Thymus (tissue), 11 donors: ENCODE measurements around the gene AFF3. TPM values are rescaled to one million over a fixed set of nuclear protein-coding genes. Genes with fewer than 3 reads are reported as not detected.

Source experiments
- DNase-seq, 9 donors: peaks; one replicate each; pipeline ENCODE4 v3.0.0-alpha.2; 2013; ENCODE audit warnings: low spot score in 9 of 9, low read depth in 6 of 9, missing footprints in 1 of 9
- H3K27ac ChIP-seq, 2 donors: one replicate each; pipeline ENCODE4 v1.5.1; 2013; ENCODE audit warnings: control low read depth in 1 of 2, low read depth in 1 of 2, low read length in 1 of 2, mild to moderate bottlenecking in 1 of 2, moderate library complexity in 1 of 2
- H3K27me3 ChIP-seq, 2 donors: one replicate each; pipeline ENCODE4 v1.5.1; 2013; ENCODE audit warnings: low read length in 1 of 2; ENCODE audit not compliant: control insufficient read depth in 2 of 2, insufficient read depth in 1 of 2
- H3K36me3 ChIP-seq, 2 donors: one replicate each; pipeline ENCODE4 v1.5.1; 2013; ENCODE audit warnings: low read length in 1 of 2, mild to moderate bottlenecking in 1 of 2, moderate library complexity in 1 of 2; ENCODE audit not compliant: control insufficient read depth in 2 of 2, insufficient read depth in 2 of 2
- H3K4me1 ChIP-seq, 2 donors: one replicate each; pipeline ENCODE4 v1.5.1; 2013; ENCODE audit warnings: low read length in 2 of 2; ENCODE audit not compliant: control insufficient read depth in 2 of 2, insufficient read depth in 2 of 2
- H3K4me3 ChIP-seq, 2 donors: one replicate each; pipeline ENCODE4 v1.5.1; 2013; ENCODE audit warnings: low read length in 2 of 2, control low read depth in 1 of 2, mild to moderate bottlenecking in 1 of 2
- H3K9me3 ChIP-seq, 2 donors: one replicate each; pipeline ENCODE4 v1.5.1; 2013; ENCODE audit warnings: low read length in 1 of 2, mild to moderate bottlenecking in 1 of 2; ENCODE audit not compliant: control insufficient read depth in 2 of 2, insufficient read depth in 1 of 2
- whole genome bisulfite sequencing: extraction: QIAGEN DNeasy Blood & Tissue Kit; methylation state at CpG from one replicate; pipeline ENCODE4 v1.1.7; 2013; 5-methylcytosine and 5-hydroxymethylcytosine counted together
- polyA plus RNA-seq: library from polyadenylated mRNA; stranded (reverse); fragments of 200-250 nt; gene quantifications from one replicate; pipeline ENCODE4 v1.2.3, GENCODE V29; 2013
- total RNA-seq: library from RNA; stranded (reverse); fragments of 120-200 nt; gene quantifications from one replicate; pipeline ENCODE4 v1.2.4, GENCODE V29; 2013
- donor health status: healthy.

AFF3 gene
- total and polyA plus RNA-seq, 2 donors = 5.3 to 9.7 TPM

- H3K4me3 ChIP-seq = no peak overlapping the region
Measured at GRCh38 chr2:100072503-100072902, 69.9 kb downstream of the AFF3 start.

DNA sequence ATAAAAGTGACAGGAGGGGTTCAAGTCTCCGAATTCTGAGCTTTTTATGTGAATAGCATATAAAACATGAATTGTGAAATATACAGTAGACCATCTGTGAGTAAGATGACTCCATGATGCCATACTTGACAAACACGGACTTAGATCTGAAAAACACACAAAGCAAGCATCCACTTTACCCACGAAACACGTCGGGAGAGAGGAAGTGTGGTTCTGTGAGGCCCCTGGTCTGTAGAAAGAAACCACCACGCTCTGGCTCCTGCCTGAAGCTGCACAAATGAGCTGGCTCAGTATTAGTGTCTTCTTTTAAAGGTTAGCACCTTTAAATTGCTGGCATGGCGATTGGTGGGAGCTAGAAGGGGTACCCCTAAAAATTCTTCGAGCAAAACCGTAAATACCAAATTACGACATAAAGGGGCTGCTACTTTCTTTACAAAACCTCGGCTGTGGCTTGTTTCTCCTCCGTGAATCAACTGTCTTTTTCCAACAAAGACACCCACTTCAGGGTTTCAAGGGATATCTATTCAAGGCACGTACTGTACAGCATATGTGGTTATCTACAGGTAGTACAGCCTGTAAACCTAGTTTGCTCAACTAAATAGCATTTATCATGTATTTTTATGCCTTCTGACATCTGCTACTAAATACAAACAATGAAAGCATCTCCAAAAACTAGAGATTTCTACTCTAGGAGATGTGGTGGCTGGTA is 70.9 kb downstream of the AFF3 start:
- peak overlapping the region; percentile 44 to 87 for H3K27ac ChIP-seq
- H3K9me3 ChIP-seq = no peaks in the 10 kb centered on the region
- 45% methylated on average over 13 of the region's 13 CpGs for WGBS
- peaks cover 21 to 38% of the 10 kb centered on the region in 2 donors for H3K4me1 ChIP-seq
- DNase-seq = peak in 4 of 9 donors; percentile 62 to 83 (median 64)
- H3K27me3 ChIP-seq = no peaks in the 10 kb centered on the region
- H3K4me3 ChIP-seq = no peak overlapping the region
- H3K36me3 ChIP-seq = no peaks in the 10 kb centered on the region

More at GRCh38 chr2:100072503-100072902, 69.9 kb downstream of the AFF3 start:
- H3K27ac ChIP-seq = no peak overlapping the region
- WGBS = 94% methylated on average over 3 of the region's 3 CpGs
- H3K27me3 ChIP-seq = no peaks in the 10 kb centered on the region
- no peaks in the 10 kb centered on the region for H3K9me3 ChIP-seq
- no peak for DNase-seq
- peaks cover 16 to 29% of the 10 kb centered on the region in 2 donors for H3K4me1 ChIP-seq
- H3K36me3 ChIP-seq = no peaks in the 10 kb centered on the region

DNA sequence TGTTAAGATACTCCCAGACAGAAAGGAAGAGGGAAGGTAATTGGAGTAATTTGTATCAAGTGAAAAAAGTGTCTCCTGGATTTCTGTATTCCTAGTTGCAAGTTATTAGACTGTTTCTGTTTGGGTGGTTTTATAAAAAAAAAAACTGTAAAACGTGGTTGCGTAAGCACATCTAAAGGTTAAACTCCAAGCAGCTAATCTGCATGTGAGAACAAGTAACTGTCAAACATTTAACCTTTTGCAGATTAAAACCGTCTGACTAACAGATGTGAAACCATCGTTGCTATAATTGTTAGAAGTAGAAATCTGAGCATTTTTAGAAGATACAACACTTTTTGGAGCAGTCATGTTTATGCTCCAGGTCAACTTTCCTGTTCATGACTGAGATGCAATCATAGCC is 72.3 kb downstream of the AFF3 start:
- Histone ChIP-seq H3K27me3 (no peaks in the 10 kb centered on the region), H3K27ac (peak overlapping the region in 1 of 2 donors; percentile 77), H3K4me1 (peaks cover 21 to 42% of the 10 kb centered on the region in 2 donors), H3K4me3 (no peak overlapping the region), H3K9me3 (no peaks in the 10 kb centered on the region), H3K36me3 (no peaks in the 10 kb centered on the region)
- peak in 1 of 9 donors; percentile 66 for DNase-seq
- WGBS = 11% methylated on average over 4 of the region's 4 CpGs

DNA sequence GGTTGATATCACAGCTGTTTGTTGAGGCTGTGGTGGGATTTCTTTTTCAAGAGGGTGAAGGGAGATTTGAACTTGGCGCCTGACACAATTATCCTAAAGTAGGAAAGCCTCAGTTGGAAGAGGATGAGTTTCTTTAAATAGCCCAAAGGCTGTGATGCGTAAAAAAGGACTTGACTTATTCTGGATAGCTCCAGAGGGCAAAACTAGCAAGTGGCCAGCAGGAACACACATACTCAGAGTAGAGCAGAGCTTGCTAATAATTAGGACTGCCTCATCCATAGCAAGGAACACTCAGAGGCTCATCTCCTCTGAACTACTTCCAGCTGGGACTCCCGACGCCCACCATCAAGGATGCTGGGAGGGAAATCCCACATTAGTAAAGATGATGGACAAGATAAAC is 74.0 kb downstream of the AFF3 start:
- peaks cover 21 to 45% of the 10 kb centered on the region in 2 donors for H3K4me1 ChIP-seq
- H3K36me3 ChIP-seq = no peaks in the 10 kb centered on the region
- WGBS = 88% methylated on average over 4 of the region's 4 CpGs
- no peaks in the 10 kb centered on the region for H3K9me3 ChIP-seq
- H3K27ac ChIP-seq = no peak overlapping the region
- no peak overlapping the region for H3K4me3 ChIP-seq
- DNase-seq = no peak
- H3K27me3 ChIP-seq = no peaks in the 10 kb centered on the region

- DNase-seq = no peak
- H3K9me3 ChIP-seq = peaks cover 0 to 3% of the 10 kb centered on the region in 2 donors
- H3K4me1 ChIP-seq = peaks cover 21 to 45% of the 10 kb centered on the region in 2 donors
- no peak overlapping the region for H3K27ac ChIP-seq
- 93% methylated on average over 6 of the region's 6 CpGs for WGBS
- no peak overlapping the region for H3K4me3 ChIP-seq
- no peaks in the 10 kb centered on the region for H3K27me3 ChIP-seq
- no peaks in the 10 kb centered on the region for H3K36me3 ChIP-seq
Measured at GRCh38 chr2:100067784-100068183, 74.6 kb downstream of the AFF3 start.

- DNase-seq = no peak
- no peaks in the 10 kb centered on the region for H3K36me3 ChIP-seq
- H3K27me3 ChIP-seq = no peaks in the 10 kb centered on the region
- H3K27ac ChIP-seq = peak overlapping the region in 1 of 2 donors; percentile 39
- H3K4me3 ChIP-seq = no peak overlapping the region
- H3K4me1 ChIP-seq = peaks cover 24 to 47% of the 10 kb centered on the region in 2 donors
- 86% methylated on average over 5 of the region's 5 CpGs for WGBS
- H3K9me3 ChIP-seq = peaks cover 0 to 4% of the 10 kb centered on the region in 2 donors
Measured at GRCh38 chr2:100066856-100067255, 75.5 kb downstream of the AFF3 start.

- H3K4me1 ChIP-seq = peaks cover 24 to 47% of the 10 kb centered on the region in 2 donors
- peak overlapping the region in 1 of 2 donors; percentile 39 for H3K27ac ChIP-seq
- DNase-seq = no peak
- no peaks in the 10 kb centered on the region for H3K27me3 ChIP-seq
- peaks cover 0 to 4% of the 10 kb centered on the region in 2 donors for H3K9me3 ChIP-seq
- H3K36me3 ChIP-seq = no peaks in the 10 kb centered on the region
- H3K4me3 ChIP-seq = no peak overlapping the region
- 78% methylated on average over 3 of the region's 3 CpGs for WGBS
Measured at GRCh38 chr2:100066246-100066645, 76.1 kb downstream of the AFF3 start.

DNA sequence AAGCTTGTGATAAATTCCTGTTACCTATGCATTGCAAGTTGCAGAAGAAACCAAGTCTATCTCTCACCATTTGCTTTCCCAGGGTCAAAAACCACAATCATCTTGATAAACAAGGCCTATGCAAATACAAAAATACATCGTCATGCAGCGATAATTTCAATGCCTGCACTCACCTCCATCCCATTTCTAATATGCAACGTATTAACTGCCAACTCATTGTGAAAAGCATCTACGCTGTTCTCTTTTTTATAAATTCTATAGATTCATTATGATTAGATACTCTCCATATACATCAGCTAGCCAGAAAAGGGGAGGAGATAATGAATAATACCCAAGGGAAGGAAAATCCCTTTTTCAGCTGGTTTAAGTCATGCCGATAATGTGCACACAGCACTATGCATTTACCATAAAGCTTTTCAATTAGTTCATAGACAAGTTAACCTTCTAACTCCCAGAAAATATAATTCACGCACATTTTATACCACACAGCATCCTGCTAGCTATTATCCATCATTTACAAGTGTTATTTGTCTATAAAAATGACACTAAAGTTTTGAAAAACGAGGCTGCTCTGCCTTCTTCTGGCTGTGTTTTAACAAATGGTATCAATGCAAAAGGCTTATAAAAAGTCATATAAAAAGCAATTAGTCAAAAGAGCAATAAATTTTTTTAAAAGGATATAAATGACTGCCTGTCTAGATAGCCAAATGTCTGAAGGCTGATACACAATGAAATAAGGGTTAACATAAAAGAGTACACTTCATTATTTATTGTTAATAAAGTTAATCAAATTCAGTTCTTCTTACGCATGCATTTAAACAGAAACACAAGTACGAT is 77.6 kb downstream of the AFF3 start:
- Histone ChIP-seq H3K27ac (no peak overlapping the region), H3K4me1 (peaks cover 37 to 59% of the 10 kb centered on the region in 2 donors), H3K27me3 (no peaks in the 10 kb centered on the region), H3K36me3 (no peaks in the 10 kb centered on the region), H3K9me3 (peaks cover 0 to 4% of the 10 kb centered on the region in 2 donors), H3K4me3 (no peak overlapping the region)
- WGBS = 85% methylated on average over 9 of the region's 9 CpGs
- no peak for DNase-seq

DNA sequence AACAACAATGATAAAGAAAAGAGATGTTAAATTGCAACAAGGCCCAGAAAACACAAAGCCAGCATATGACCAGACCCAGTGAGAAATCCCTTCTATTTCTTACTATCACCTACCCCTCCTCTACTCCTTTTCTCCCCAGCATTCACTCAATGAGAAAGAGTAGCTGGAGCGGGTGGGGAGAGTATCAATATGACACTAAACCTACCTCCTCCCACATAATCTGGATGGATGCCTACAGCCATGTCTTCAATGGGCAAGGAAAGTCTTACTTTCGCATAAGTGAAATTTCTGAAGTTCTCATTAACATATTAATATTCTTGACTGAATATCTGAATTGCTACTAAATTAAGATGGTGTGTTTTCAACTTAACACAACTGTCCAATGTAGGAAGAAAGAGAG is 78.2 kb downstream of the AFF3 start:
- Histone ChIP-seq H3K9me3 (peaks cover 0 to 4% of the 10 kb centered on the region in 2 donors), H3K27ac (no peak overlapping the region), H3K4me1 (peaks cover 43 to 64% of the 10 kb centered on the region in 2 donors)

More for the DNA sequence above, 78.2 kb downstream of the AFF3 start:
- 97% methylated on average over 2 of the region's 2 CpGs for WGBS
- no peak for DNase-seq
- Histone ChIP-seq H3K4me3 (no peak overlapping the region), H3K36me3 (no peaks in the 10 kb centered on the region), H3K27me3 (no peaks in the 10 kb centered on the region)
